Vagina (tissue), 2 donors: ENCODE measurements around the gene PPP2R5C.

ENCODE experiments used
- CTCF ChIP-seq, 3 experiments: fragments of 450-650 bp in 2 of 3; fragments of 200-600 bp in 1 of 3; sonication (generic) in 1 of 3; IDR thresholded peaks; one replicate each; pipeline ENCODE4 v1.5.1; 2017 to 2019; ENCODE audit warnings: antibody characterized with exemption in 3 of 3, mild to moderate bottlenecking in 2 of 3, moderate library complexity in 2 of 3
- POLR2A ChIP-seq, 2 donors: fragments of 450-650 bp; IDR thresholded peaks; one replicate each; pipeline ENCODE4 v1.6.1; 2017; ENCODE audit warnings: antibody characterized with exemption in 2 of 2, mild to moderate bottlenecking in 2 of 2, moderate library complexity in 2 of 2
- POLR2AphosphoS5 ChIP-seq, 2 donors: sonication (generic); formaldehyde crosslinking; IDR thresholded peaks; one replicate each; pipeline ENCODE4 v1.9.0; 2017; ENCODE audit warnings: antibody characterized with exemption in 2 of 2, mild to moderate bottlenecking in 2 of 2, low read depth in 1 of 2; ENCODE audit not compliant: insufficient read depth in 1 of 2

GRCh38 chr14:101844751-101845150, 83.2 kb downstream of the PPP2R5C start:
- TF ChIP-seq CTCF (IDR thresholded peaks at IDR 0.05) (no peak), POLR2A (IDR thresholded peaks at IDR 0.05) (no peak), POLR2AphosphoS5 (IDR thresholded peaks at IDR 0.05; ENCODE audit: insufficient read depth in 1 of 2, low read depth in 1 of 2) (no peak)
